NCI-H510A (cell line): ENCODE results near the gene PLCB1.
"Not testable (repeated sequence)": the region's sequence is repeated elsewhere in the genome, so short reads cannot be mapped to it uniquely, and the experiment has no call there.

Source experiments
- DNase-seq: peaks from one replicate; lab custom pipeline; 2025; lab: John Stamatoyannopoulos, UW

PLCB1 gene

GRCh38 chr20:8368670-8369069 lies 236.6 kb downstream of the PLCB1 start:
- no peak for DNase-seq

DNA sequence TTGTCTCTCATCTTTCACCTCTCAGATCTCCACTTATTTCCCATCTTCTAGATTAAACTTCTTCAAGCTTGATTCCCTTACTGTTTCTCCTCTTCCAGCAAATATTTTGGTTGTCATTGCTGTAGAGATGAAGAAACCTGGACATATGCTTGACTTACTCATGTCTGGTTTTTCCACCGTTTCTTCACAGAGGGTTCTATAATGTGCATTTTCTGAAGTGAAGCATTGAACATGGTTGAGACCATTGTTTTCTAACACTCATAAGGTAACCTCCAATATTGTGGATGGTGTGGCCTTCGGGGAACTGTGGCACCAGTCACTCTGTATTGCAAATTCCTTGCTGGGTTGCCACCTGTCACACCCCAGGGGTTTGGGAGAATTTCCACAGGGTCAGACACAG lies 237.2 kb downstream of the PLCB1 start:
- no peak for DNase-seq

GRCh38 chr20:8370774-8371173 lies 238.7 kb downstream of the PLCB1 start:
- no peak for DNase-seq

DNA sequence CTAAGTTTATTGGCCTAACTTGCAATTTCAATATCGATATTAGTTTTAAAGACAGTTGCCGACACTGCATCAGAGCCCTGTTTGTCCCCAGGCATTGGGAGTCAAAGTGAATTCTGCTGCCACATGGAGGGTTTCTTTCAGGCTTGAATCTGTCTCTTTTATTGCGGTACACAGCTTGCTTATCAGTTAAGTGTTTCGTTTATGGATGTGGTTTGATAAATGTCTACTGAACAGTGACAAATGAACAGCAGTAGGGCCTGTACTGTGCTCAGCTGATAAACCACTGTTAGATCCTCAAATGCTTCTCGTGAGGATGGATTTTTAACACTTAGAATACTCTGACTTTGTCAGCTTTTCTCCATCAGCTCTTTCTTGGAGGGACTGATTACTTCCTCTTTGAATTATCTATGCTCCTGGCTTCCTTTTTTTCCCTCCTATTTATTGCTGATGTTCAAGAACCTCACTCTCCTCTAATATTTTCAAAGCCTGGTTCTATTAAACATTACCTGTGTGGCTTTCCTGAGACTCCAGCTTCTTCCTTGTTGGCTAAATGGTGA lies 240.8 kb downstream of the PLCB1 start:
- DNase-seq = no peak

- DNase-seq = no peak
Measured at GRCh38 chr20:8373579-8373978, 241.5 kb downstream of the PLCB1 start.

- no peak for DNase-seq
Measured at GRCh38 chr20:8375898-8376297, 243.8 kb downstream of the PLCB1 start.

DNA sequence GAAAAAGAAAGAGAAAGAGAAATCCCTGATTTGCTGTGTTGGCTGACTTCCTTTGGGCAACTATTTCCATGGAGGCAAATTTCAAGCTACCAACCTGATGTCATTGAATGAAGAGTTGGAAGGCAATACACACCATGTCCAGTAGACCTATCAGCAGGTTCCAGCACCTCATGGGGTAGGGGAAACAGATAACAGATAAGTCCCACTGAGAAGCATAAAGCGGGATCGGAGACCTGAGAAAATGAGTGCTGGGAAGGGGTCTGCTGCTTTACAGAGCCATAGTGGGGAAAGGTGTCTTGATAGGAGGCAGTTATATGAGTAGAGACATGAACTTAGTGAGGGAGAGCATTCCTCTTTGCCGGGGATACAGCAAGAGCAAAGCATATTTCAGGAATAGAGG lies 244.9 kb downstream of the PLCB1 start:
- no peak for DNase-seq

DNA sequence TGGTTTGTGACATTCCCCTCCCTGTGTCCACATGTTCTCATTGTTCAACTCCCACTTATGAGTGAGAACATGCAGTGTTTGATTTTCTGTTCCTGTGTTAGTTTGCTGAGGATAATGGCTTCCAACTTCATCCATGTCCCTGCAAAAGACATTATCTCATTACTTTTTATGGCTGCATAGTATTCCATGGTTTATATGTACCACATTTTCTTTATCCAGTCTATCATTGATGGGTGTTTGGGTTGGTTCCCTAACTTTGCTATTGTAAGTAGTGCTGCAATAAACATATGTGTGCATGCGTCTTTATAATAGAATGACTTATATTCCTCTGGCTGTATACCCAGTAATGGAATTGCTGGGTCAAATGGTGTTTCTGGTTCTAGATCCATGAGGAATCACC lies 247.1 kb downstream of the PLCB1 start:
- DNase-seq = not testable (repeated sequence)

DNA sequence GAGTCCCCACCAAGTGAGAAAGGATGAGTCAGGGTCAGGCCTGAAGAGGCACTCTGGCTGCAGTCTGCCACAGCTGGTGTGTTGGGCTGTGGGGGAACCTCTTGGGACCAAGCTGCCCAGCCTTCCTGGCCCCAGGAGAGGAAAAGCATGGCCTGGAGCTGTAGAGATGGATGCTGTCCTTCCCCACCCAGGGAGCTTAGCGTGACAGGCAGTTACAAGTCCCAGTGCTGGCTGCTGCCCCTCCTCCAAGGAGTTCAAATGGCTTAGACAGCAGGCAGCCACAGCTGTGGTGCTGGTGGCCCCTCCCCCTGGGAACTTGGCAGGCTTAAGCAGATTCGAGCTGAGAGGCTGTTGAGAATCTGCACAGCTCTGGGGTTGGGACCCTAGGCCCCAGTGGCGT lies 253.2 kb downstream of the PLCB1 start:
- DNase-seq = no peak

GRCh38 chr20:8386991-8387390 lies 254.9 kb downstream of the PLCB1 start:
- DNase-seq = no peak

GRCh38 chr20:8388141-8388540 lies 256.1 kb downstream of the PLCB1 start:
- no peak for DNase-seq

DNA sequence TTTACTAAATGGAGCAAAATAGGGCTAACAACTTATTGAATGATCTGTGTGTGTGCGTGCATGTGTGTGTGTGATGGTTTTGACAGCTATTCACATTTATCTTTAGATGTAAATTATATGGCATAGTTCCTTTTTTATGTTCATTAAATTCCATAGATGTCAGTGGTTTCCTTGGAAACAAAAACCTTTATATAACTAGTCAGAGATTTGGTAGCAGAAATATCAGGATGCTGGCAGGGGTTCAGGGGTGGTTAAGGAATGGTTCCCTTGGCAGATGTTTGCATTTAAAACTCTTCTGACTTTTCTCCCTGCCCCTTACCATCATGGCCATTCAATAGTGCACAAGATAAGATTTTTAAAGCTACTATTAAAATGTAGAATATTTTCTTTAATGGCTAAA lies 256.6 kb downstream of the PLCB1 start:
- DNase-seq = no peak

DNA sequence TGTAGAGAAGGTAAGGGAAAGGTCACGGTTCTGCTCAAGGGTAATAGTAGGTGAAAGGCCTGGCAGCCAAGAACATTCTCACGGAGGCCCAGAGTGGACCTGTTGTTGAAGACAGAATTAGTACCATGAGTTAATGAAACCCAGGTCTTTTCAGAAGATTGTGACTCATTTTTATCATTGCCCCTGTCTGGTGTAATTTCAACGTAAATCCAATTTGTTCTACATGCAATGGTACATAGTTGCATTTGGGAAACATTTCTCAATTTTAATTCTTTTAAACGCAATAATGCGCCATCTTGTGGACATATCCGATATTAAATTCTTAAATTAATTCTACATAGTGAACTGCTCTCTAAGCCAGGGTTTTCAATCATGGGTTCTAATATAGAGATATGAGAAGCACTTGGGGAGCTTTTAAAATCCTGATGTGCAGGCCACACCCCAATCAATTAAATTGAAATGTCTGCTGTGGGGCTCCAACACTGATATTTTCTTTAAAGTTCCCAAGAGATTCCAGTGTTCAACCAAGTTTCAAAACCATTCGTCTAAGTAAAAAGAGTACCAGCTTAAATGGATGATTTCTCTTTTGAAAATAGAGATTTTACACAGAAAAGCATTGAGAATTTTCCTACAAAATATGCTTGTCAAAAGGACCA lies 257.4 kb downstream of the PLCB1 start:
- peak; percentile 7 for DNase-seq

DNA sequence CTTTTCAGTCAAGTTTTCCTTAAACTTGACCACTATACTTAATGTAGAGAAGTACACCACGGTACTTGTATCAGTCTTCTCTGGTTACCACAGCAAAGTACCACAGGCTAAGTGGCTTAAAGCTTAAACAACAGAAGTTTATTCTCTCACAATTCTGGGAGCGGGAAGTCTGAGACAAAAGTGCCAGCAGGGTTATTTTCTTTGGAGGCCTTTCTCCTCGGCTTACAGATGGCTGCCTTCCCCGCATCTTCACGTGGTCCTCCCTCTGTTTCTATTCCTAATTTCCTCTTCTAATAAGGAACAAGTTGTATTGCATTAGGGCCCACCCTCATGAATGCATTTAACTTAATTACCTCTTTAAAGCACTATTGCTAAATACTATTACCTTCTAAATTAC lies 258.0 kb downstream of the PLCB1 start:
- DNase-seq = no peak

- DNase-seq = no peak
Measured at GRCh38 chr20:8390500-8390899, 258.4 kb downstream of the PLCB1 start.

DNA sequence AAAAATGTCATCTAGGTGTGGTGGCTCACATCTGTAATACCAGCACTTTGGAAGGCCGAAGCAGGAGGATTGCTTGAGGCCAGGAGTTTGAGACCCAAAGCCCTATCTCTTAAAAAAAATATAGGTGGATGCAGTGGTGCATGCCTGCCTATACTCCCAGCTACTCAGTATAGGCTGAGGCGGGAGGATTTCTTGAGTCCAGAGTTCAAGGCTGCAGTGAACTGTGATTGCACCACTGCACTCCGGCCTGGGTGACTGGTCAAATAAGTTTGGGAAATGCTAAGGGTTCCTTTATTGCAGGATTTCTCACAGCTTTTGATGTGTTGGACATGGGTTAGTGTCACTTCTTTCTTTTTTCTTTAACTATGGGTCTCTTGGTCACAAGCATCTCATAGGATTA lies 261.3 kb downstream of the PLCB1 start:
- DNase-seq = no peak

DNA sequence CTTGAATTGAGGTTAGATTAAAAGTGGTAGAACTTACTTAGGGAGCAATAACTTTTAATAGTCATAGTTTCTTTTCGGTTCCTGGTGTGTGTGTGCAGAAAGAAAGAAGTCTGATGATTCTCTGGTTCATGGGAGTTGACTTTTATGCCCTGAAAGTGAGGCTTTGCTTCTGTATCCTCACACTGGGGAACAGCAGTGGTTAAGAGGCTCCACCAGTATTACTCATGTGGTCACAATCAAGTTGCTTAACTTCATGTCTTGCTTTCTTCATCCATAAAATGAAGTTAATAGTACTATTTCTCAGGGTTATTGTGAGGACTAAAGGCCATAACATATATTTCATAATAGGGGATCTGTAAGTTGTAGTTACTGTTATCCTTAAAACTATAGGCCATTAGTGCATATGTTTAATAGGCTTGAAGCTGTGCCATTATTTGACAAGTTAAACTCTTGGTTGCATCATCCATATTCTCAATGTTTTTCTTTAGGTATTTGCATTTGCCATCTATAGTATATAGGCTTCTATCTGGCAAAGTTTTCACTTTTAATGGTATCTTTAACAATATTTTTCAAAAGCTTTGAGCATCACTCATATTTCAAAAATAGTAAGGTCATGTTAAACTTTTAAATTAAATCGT lies 262.4 kb downstream of the PLCB1 start:
- no peak for DNase-seq

- DNase-seq = no peak
Measured at GRCh38 chr20:8395956-8396355, 263.9 kb downstream of the PLCB1 start.

- DNase-seq = no peak
Measured at GRCh38 chr20:8398263-8399051, 266.4 kb downstream of the PLCB1 start.

GRCh38 chr20:8399947-8400346 lies 267.9 kb downstream of the PLCB1 start:
- DNase-seq = no peak

GRCh38 chr20:8400486-8400885 lies 268.4 kb downstream of the PLCB1 start:
- DNase-seq = no peak

GRCh38 chr20:8401556-8401955 lies 269.5 kb downstream of the PLCB1 start:
- no peak for DNase-seq

DNA sequence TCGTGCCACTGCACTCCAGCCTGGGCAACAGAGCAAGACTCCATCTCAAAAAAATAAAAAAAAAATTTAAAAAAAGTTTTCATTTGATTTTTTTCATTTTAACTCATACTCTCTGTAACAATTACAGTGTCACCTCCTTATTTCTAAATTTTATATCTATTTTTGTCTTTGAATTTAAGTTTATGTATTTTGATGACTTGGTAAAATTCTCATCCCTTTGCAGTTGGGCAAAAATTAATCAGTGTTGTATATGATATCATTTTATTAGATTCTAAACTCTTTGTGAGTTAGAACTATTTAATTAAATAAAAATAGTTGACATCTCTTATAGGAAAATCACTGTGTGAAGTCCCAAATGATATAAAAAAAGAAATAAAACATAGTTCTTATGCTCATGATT lies 270.7 kb downstream of the PLCB1 start:
- no peak for DNase-seq
